ENCODE data around the gene EGFL8. TPM values are rescaled to one million over a fixed set of nuclear protein-coding genes. Genes with fewer than 3 reads are reported as not detected.

EGFL8 gene
- total and polyA plus RNA-seq, 9 of the 15 experiments (the other 6 are each of a cell fraction or from before 2014, with no cell fraction given), result 2.2 to 47.4 (median 14.2) TPM

DNA sequence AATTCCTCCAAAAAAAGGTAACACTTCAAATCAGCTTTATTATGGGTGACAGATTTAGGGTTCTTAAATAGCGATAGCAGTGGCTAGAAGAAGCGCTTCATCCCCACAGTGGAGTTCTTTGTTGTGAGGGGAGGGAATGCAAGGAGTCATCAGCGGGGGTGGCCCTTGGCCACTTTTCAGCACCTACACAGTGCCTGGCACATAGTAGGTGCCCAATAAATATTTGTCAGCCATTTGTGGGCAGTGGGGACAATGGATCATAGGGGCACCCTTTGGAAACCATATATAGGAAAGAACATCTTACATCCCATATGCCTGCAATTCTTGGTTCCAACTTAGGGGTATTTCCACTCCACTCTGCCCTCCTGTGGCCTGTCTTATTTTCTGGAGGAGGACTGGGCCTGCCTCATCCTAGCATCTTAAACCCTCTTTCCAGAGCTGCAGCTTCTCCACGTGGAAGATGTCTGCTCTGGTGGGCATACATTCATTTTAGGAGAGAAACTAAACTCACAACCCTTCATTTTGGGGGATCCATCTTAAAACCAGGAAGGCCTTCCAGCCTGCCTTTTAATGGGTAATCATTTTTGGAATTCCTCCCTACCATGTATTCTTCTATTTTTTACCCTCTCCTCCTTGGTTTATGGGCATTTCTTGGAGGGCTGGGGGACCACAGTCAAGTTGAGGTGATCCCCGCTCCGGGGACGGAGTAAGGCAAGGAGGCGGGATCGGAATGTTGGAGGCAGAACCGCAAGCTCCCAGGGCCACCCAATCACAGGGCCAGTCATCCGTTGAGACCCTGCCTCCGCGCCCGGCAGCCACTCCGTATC is 30.6 kb downstream of the EGFL8 start (continued):
- TF ChIP-seq POLR2B (IDR thresholded peaks at IDR 0.05; ENCODE audit: low read depth, partially characterized antibody), result peak; percentile 82
- TF ChIP-seq, protein P1, sequence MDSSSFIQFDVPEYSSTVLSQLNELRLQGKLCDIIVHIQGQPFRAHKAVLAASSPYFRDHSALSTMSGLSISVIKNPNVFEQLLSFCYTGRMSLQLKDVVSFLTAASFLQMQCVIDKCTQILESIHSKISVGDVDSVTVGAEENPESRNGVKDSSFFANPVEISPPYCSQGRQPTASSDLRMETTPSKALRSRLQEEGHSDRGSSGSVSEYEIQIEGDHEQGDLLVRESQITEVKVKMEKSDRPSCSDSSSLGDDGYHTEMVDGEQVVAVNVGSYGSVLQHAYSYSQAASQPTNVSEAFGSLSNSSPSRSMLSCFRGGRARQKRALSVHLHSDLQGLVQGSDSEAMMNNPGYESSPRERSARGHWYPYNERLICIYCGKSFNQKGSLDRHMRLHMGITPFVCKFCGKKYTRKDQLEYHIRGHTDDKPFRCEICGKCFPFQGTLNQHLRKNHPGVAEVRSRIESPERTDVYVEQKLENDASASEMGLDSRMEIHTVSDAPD (CRISPR knock-in tag; IDR thresholded peaks at IDR 0.05), result no peak
- peak; percentile 48; the same call in 1 of the 2 replicates for TF ChIP-seq TAF7 (tag; IDR thresholded peaks at IDR 0.05)
- peak; percentile 54 for TF ChIP-seq SUPT5H (IDR thresholded peaks at IDR 0.05)
- TF ChIP-seq SMAD1 (IDR thresholded peaks at IDR 0.05; ENCODE audit: low read depth, low read length, partially characterized antibody), result peak; percentile 60
- TF ChIP-seq PML (IDR thresholded peaks at IDR 0.05; ENCODE audit: low read length), result peak; percentile 39; the same call in 1 of the 2 replicates
- no peak for TF ChIP-seq ELF1 (tag; IDR thresholded peaks at IDR 0.05)
- TF ChIP-seq, protein P2, sequence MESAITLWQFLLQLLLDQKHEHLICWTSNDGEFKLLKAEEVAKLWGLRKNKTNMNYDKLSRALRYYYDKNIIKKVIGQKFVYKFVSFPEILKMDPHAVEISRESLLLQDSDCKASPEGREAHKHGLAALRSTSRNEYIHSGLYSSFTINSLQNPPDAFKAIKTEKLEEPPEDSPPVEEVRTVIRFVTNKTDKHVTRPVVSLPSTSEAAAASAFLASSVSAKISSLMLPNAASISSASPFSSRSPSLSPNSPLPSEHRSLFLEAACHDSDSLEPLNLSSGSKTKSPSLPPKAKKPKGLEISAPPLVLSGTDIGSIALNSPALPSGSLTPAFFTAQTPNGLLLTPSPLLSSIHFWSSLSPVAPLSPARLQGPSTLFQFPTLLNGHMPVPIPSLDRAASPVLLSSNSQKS (CRISPR knock-in tag; IDR thresholded peaks at IDR 0.05), result no peak
- no peak for TF ChIP-seq ZNF551 (CRISPR knock-in tag; IDR thresholded peaks at IDR 0.05)
- no peak for TF ChIP-seq RFX1 (IDR thresholded peaks at IDR 0.05)
- TF ChIP-seq, protein P3, sequence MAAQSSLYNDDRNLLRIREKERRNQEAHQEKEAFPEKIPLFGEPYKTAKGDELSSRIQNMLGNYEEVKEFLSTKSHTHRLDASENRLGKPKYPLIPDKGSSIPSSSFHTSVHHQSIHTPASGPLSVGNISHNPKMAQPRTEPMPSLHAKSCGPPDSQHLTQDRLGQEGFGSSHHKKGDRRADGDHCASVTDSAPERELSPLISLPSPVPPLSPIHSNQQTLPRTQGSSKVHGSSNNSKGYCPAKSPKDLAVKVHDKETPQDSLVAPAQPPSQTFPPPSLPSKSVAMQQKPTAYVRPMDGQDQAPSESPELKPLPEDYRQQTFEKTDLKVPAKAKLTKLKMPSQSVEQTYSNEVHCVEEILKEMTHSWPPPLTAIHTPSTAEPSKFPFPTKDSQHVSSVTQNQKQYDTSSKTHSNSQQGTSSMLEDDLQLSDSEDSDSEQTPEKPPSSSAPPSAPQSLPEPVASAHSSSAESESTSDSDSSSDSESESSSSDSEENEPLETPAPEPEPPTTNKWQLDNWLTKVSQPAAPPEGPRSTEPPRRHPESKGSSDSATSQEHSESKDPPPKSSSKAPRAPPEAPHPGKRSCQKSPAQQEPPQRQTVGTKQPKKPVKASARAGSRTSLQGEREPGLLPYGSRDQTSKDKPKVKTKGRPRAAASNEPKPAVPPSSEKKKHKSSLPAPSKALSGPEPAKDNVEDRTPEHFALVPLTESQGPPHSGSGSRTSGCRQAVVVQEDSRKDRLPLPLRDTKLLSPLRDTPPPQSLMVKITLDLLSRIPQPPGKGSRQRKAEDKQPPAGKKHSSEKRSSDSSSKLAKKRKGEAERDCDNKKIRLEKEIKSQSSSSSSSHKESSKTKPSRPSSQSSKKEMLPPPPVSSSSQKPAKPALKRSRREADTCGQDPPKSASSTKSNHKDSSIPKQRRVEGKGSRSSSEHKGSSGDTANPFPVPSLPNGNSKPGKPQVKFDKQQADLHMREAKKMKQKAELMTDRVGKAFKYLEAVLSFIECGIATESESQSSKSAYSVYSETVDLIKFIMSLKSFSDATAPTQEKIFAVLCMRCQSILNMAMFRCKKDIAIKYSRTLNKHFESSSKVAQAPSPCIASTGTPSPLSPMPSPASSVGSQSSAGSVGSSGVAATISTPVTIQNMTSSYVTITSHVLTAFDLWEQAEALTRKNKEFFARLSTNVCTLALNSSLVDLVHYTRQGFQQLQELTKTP (IDR thresholded peaks at IDR 0.05; ENCODE audit: low read depth in 1 of 2, partially characterized antibody in 2 of 2), result peak in 1 of 2 experiments; percentile 61
- TF ChIP-seq, protein P4, sequence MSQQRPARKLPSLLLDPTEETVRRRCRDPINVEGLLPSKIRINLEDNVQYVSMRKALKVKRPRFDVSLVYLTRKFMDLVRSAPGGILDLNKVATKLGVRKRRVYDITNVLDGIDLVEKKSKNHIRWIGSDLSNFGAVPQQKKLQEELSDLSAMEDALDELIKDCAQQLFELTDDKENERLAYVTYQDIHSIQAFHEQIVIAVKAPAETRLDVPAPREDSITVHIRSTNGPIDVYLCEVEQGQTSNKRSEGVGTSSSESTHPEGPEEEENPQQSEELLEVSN (IDR thresholded peaks at IDR 0.05; ENCODE audit: borderline replicate concordance in 1 of 2, extremely low read depth in 1 of 2, insufficient read depth in 1 of 2, insufficient read length in 1 of 2, low read depth in 1 of 2, low read length in 1 of 2, poor library complexity in 1 of 2, severe bottlenecking in 1 of 2), result no peak
- no peak for TF ChIP-seq CCNT2 (IDR thresholded peaks at IDR 0.05; ENCODE audit: borderline replicate concordance, extremely low read depth, insufficient read length, low read depth, low read length)
- TF ChIP-seq, protein P5, sequence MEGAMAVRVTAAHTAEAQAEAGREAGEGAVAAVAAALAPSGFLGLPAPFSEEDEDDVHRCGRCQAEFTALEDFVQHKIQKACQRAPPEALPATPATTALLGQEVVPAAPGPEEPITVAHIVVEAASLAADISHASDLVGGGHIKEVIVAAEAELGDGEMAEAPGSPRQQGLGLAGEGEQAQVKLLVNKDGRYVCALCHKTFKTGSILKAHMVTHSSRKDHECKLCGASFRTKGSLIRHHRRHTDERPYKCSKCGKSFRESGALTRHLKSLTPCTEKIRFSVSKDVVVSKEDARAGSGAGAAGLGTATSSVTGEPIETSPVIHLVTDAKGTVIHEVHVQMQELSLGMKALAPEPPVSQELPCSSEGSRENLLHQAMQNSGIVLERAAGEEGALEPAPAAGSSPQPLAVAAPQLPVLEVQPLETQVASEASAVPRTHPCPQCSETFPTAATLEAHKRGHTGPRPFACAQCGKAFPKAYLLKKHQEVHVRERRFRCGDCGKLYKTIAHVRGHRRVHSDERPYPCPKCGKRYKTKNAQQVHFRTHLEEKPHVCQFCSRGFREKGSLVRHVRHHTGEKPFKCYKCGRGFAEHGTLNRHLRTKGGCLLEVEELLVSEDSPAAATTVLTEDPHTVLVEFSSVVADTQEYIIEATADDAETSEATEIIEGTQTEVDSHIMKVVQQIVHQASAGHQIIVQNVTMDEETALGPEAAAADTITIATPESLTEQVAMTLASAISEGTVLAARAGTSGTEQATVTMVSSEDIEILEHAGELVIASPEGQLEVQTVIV (CRISPR knock-in tag; IDR thresholded peaks at IDR 0.05; ENCODE audit: borderline replicate concordance), result no peak
- no peak for TF ChIP-seq ZNF184 (CRISPR knock-in tag; IDR thresholded peaks at IDR 0.05)
- peak; percentile 74 for TF ChIP-seq SMC3 (conservative IDR thresholded peaks at IDR 0.05; ENCODE audit: insufficient read depth, low read depth, low read length)

All from K562 (cell line).